Central memory CD4-positive, alpha-beta T cell (primary cell): ENCODE results near the gene TPK1.
"Not testable (repeated sequence)": the region's sequence is repeated elsewhere in the genome, so short reads cannot be mapped to it uniquely, and the experiment has no call there.

Experiments used
- DNase-seq: peaks from one replicate; pipeline ENCODE4 v3.0.0; 2022

The TPK1 gene

DNA sequence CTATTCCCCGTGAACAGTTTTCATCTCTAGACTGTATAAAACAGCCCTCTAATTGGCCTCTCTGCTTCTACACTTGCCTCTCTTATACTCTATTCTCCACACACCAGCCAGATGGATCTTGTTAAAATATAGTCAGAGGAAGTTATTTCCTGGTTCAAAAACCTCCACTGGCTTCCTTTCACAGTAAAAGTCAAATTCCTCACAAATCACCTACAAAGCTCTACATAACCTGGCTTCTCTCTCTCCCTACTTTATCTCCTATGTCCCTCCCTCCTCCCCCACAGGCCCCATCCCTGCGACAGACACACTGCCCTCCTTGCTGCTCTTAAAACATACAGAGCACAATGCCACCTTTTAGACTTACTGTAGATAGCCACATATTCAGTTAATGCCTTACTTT, 60.1 kb downstream of the TPK1 start:
- DNase-seq = no peak

DNA sequence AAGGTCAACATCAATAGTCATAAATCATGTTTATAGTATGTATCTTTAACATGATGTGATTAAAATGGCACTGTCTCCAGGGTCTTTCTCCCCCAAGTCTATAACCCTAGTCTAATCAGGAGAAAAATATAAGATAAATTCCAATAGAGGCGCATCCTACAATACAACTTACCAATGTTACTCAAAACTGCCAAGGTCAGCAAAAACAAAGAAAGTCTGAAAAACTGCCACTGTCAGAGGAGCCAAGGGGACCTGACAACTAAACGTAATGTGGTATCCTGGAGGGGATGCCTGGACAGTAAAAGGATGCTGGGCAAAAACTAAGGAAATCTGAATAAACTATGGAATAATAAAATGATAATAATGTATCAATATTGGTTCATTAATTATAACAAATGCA, 63.9 kb downstream of the TPK1 start:
- DNase-seq = no peak

DNA sequence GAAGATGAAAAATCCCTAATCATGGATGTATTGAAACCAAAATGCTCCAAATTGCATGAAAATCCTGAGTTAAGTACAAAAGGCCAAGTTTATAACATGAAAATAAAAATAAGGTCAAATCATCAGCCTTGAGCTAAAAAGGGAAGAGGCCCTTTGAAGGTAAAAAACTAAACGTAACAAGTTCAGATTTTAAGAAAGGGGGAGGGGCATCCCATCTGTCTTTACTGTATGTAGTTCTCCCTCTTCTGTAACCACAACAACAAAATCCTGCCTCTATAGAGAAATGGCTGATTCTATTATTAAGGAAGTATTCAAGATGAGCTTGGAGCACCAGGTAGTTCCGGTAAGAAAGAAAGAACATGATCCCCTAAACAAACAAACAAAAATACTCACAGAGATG, 64.7 kb downstream of the TPK1 start:
- no peak for DNase-seq

DNA sequence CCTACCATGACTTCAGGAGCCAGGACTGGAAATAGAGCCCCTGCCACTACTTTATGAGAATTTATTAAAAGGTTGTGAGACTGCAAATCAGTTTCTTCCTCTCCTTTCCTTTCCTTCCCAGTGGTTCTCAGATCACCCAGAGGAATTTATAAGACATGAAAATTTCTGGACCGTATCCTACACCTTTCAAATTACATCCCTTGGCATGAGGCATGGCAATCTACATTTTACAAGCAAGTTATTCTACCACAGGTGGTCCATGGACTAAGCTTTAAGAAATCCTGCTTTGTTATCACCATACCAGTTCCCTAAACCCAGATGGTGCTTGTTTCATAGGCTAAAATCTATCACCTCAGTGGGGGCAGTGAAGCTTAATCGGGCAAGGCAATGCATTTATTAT, 66.5 kb downstream of the TPK1 start:
- DNase-seq = no peak

DNA sequence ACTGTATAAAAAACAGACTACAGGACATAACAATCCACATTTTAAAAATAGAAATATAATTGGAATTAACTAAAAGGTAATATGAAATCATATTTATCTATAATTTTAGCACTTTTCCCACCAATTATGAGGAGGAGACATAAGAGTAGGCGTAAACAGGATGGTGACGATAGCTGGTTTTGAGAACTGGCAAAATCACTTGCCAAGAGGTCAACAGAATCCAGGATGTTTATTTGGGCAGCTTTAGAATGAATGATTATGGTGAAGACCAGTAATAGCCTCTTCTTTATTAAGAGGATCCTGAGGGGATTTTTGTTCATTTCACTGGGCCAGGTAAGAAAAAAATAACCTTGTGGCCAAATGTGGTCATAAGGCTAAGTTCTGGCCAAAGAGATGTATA, 67.2 kb downstream of the TPK1 start:
- no peak for DNase-seq

DNA sequence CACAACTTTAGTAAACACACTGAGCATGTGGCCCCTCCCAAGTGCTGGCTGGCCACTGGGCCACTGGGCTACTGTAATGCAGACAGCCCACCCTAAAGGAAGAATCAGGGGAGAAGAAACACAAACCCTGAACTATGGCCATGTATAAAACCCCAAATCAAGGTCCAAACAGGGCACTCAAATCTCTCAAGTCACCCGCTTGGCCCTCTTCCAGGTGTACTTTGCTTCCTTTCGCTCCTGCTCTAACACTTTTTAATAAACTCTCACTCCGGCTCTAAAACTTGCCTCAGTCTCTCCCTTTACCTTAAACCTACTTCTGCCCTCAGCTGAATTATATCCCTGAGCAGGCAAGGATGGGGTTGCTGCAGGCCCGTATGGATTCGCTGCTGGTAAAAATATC, 72.6 kb downstream of the TPK1 start:
- DNase-seq = no peak

DNA sequence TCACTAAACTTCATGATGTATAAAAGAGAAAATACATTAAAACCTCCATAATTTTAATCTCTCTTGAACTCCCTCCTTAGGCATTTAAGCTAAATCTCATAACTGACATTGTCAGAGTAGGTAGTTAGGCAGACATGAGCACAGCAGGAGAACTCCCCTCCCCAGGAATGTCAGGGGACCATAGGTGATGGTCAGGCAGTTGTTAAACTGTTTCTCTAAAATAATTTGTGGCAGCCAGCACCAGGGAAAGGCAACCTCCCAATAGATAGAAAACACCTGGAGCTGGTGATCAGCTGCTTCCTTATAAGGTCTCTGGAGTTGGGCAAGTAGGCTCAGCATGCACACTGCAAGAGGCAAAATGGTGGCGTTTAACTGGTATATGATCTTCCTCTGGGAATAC, 73.0 kb downstream of the TPK1 start:
- no peak for DNase-seq

DNA sequence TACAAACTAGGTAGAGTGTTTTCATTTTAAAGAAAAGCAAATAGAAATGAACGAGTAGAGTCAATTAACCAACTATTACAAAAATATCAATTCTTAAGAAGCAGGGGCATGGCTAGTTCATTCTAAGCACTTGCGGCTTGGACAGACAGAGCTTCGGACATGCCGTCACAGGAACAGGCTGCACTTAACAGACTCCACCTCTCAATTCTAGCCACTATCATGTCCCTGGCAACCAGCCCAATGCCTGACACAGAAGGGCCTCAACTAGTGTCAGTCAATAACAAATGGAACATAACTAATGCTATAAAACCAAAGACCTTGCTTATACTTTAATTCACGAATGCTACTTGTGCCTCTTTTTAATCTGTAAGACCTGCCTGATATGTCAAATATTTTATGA, 74.4 kb downstream of the TPK1 start:
- DNase-seq = no peak

DNA sequence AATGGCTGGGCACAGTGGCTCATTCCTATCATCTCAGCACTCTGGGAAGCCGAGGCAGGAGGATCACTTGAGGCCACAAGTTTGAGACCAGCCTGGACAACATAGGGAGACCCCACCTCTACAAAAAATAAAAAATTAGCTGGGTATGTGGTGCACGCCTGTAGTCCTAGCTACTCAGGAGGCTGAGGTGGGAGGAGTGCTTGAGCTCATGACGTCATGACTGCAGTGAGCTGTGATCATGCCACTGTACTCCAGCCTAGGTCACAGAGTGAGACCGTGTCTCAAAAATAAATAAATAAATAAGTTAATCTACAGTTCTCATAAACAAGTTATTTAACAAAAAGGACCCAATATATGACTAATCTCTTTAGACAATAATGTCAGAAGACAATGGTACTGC, 76.2 kb downstream of the TPK1 start:
- DNase-seq = no peak

DNA sequence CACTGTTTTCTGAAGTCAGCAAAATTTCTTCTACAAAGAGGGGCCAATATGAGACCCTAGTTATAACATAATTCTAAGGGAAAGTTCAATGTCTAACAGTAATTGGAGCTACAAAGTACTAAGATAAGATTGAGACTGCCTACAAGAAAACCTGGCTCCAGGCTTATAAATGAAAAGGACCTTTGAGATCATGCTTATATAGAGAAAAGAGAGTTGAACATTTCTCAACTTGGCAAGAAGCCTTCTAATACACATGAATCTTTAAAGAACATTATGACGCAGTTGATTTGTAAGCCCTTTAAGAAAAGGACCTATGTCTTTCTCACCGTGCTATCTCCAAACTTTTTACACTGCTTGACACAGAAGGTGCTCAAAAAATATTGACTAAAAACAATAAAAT, 87.9 kb downstream of the TPK1 start:
- DNase-seq = no peak

DNA sequence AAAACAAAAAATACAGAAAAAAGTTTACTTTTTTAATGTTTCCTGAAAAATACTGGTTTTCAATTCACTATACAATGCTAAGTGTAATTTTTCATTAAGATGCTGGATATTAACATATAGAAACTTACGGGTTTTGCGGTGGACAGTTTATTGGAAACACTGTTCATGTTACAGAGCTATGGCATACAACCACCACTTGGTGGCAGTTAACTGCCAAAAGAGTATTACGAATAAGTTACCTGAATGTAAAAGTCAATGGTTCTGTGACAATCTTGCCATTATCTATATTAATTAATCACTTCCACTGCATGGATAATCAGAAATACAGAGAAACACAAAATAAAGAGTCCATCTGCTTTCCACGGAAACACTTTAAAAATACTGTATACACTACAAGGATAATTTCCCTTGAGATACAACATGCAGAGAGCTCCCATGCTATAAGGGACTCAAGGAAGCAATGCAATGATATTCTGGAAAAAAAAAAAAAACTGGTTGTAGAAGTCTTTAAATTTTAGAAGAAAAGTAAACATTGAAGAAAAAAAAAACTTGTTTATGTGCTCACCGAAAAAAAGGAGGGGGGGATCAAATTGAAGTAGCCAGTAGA, 97.0 kb downstream of the TPK1 start:
- DNase-seq = peak; percentile 24

DNA sequence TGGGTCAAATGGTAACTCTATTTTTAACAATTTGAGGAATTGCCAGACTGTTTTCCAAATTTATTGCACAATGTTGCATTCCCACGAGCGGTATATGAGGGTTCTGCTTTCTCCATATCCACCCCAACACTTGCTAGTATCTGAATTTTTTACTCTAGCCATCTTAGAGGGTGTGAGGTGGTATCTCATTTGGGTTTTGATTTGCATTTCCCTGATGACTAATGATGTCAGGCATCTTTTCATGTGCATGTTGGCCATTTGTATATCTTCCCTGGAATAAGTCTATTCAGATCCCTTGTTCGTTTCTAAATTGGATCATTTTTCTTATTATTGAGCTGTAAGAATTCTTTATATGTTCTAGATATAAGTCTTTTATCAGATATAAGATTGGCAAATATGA, 97.7 kb downstream of the TPK1 start:
- no peak for DNase-seq

DNA sequence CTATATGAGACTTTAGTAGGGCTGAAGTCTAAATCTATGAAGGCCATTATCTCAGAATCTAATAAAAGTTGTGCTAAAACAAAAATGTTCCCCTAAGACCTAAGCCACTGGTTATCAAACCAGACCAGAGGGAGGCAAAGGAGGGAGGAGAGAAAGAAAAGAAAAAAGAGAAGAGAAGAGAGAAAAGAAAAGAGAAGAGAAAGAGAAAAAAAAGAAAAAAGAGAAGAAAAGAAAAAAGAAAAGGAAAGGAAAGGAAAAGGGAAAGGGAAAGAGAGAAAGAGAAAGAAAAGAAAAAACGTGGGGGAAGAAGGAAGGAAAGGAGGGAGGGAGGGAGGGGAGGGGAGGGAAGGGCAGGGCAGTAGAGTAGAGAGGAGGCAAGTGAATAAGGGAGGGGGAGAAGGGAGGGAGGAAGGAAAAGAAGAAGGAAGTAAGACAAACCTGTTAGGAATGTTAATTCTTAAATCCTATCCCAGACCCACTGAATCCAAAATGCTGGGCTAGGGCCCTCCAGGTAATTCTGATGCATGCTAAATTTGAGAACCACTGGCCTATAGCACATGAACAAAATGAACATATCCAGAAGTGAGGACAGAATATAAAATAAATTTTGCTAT, 98.9 kb downstream of the TPK1 start:
- DNase-seq = no peak

DNA sequence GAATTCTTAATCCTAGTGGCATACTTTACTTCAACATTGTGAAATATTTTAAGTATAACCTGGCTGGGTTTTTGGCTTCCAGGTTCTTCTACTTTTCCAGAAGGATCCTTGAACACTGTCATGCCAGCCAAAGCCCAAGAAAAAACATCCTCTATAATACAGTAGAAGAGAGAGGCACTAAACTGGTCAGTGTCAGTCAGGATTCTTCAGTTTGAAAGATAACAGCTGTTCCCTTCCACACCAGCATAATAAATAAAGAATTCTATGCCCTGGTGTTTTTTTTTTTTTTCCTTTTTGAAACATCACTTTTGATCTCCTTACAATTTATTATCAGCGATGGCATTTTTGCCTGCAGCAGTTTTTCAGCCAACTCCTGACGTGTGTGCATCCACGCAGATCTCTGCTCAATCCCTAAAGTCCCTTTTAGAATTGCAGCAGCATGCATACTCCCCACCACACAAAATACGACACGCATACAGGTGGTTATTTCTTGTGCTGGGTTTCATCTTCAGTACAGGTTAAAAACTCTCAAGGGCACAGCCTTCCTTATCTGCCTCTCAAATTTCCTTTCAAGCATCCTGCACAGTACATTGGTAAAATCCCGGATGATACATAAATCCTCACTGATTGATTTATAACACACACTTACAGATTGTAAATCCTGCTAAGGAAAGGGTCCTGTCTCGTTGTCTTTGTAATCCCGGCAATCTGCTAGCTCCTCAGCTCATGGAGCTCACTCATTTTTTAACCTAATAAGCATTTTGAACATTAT, 100.2 kb downstream of the TPK1 start:
- no peak for DNase-seq

DNA sequence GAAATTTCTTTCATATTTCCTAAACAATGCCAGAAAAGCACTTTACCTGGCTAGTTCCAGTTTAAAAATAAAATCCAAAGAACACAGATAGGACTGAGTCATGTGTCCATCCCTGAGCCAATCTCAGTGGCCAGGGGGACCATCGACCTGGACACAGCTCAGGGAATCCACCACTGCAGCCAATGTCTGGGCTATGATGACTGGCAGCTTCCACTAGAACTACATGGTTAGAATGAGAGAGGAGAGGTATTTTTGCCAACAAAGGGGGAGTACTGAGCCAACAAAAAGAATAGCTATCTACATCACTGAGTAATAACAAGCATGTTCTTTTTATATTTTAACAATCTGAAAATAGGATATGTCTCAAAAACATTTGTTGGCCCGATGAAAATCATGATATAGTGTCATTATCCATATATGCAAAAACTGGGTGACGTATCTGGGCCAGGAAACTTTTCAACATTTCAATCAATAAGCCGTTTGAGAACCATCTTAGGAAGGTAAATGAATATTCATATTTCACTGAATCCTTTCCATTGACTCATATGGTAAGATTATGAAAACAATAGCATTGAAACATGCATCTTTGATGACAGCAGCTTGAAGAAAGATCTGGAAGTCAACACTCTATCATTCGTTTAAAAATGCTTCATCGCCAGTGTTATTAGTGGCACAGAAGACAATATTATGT, 104.0 kb downstream of the TPK1 start:
- no peak for DNase-seq

DNA sequence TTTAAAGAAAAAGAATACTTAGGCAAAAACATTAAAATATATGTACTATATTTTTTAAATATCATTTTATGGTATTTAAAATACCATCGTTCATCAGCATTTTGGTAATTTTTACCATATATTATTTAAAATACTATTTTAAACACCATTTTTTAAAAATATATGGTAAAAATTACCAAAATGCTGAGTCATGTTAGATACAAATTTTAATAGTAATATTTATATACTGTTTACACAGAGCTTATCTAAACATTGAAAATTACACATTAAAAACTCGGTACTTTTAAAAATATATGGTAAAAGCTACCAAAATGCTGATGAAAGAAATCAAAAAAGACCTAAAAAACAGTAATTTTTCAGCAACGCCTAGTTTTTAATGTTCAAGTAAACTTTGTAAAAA, 105.6 kb downstream of the TPK1 start:
- no peak for DNase-seq

DNA sequence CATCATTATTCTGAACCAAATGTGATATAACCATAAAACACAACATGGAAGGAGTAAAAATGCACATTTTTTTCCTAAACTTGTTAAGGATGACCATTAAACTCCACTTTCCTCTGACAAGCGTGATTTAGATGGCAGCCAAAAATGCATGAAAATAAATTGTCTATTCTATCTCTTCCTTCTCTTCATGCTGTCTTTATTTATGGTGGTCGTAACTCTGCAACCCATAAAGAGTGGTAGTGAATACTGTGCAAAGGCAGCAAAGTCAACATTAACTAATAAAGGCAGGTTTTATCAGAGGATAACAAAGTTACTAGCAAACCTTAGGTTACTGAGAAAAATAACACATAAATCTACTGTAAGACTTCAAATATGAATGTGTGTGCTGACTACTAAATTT, 106.6 kb downstream of the TPK1 start:
- no peak for DNase-seq

DNA sequence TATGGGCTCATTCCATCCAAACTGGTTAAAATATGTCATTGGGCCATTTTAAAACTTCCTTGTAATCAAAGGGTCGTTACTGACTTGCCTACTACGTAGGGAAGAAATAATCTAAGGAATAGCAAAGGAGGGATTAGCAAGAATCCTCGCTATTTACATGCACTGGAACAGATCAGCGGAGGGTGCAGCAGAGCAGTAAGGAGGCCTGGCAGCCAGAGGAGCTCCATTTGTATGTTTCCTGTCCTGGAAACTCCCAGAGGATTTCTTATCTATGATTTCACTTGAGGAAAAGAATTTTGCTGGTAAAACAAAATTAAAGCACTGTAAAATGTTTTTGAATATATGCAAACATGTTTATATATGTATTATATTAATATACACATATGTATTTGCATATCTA, 107.3 kb downstream of the TPK1 start:
- DNase-seq = no peak

DNA sequence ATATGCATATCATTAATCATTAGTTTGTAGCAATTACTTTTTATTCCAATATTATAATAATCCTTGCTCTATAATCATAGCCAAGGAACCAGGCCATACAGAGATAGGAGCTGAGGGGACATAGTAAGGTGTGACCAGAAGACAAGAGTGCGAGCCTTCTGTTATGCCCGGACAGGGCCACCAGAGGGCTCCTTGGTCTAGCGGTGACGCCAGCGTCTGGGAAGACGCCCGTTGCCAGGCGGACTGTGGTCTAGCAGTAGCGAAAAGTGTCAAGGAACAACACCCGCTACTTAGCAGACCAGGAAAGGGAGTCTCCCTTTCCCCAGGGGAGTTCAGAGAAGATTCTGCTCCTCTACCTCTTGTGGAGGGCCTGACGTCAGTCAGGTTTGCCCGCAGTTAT, 109.0 kb downstream of the TPK1 start:
- DNase-seq = not testable (repeated sequence)

DNA sequence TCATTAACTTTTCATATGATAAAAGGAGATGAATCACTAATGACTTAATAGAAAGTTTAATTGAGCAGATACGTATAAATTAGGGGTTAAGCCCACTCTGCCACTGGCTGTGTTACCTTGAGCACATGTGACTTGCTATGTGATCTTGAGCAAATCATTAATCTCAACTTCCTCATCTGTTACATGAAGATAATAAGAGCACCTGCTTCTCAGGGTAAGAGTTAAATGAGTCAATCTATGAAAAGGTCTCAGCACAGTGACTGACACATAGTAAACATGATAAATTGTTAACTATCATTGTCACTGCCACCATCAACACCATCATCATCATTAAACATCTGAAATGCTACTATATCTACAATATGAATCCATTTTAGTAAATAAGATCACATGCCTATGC, 110.8 kb downstream of the TPK1 start:
- DNase-seq = no peak

DNA sequence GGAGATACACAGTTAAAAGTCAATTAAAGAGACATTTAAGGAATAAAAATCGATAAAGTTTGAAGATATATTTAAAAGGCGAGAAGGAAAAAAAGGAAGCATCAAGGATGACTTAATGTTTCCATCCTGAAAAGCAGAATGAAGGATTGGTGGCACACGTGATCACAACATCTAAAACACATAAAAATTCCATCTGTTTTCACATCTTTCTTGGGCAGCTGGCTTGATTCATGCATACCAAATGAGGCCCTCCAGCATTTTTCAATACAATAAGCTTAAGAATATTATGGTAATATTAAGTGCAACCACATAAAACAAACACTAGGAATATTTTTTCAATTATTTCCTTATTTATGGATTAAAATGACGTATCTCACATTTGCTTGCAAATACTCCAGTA, 112.6 kb downstream of the TPK1 start:
- no peak for DNase-seq

DNA sequence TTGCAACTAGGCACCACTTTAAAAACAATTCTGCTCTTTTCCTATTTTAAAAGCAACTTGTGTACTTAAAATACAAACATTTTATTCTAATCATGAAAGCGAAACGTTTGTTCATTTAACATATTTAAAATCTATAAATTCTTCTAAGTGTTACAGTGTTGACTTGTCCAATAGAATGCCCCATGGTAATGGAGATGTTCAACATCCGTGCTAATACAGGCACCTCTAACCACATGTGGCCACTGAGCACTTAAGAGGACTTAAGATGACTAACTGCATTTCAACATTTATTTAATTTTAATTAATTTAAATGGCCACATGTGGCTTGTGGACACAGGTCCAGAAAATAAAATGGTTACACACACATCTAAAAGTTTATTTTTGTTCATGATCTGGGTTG, 115.1 kb downstream of the TPK1 start:
- DNase-seq = no peak

DNA sequence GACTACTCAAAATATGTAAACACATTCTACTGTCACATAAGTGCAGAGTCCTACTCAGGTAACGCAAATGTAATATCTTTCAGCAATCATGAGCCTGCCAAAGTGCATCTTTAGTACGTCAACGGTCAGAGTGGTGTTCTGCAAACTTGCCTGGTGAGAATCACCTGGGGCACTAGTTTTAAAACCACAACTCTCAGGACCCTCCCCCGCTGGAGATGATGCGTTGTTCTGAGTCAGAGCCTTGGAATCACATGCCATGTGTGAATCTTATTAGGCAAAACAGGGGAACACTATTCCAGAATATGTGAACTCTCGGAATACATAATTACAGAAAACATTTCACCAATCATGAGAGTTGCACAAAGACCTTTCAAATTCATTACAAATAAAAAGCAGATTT, 115.7 kb downstream of the TPK1 start:
- no peak for DNase-seq

DNA sequence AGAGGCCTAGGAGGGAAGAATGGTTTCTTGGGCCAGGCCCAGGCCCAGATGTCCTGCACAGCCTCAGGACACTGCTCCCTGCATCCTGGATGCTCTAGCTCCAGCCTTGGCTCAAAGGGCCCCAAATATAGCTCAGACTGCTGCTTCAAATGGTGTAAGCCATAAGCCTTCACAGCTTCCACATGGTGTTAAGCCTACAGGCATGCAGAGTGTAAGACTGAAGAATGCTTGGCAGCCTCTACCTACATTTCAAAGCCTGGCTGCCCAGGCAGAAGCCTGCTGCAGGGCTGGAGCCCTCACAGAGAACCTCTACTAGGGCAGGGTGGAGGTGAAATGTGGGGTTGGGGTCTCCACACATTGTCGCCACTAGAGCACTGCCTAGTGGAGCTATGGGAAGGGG, 118.1 kb downstream of the TPK1 start:
- DNase-seq = no peak
